ENCODE measurements around the gene THOC6. TPM values are rescaled to one million over a fixed set of nuclear protein-coding genes. Genes with fewer than 3 reads are reported as not detected.

THOC6 gene
- polyA plus RNA-seq, 1 experiment, result 20.5 TPM

DNA sequence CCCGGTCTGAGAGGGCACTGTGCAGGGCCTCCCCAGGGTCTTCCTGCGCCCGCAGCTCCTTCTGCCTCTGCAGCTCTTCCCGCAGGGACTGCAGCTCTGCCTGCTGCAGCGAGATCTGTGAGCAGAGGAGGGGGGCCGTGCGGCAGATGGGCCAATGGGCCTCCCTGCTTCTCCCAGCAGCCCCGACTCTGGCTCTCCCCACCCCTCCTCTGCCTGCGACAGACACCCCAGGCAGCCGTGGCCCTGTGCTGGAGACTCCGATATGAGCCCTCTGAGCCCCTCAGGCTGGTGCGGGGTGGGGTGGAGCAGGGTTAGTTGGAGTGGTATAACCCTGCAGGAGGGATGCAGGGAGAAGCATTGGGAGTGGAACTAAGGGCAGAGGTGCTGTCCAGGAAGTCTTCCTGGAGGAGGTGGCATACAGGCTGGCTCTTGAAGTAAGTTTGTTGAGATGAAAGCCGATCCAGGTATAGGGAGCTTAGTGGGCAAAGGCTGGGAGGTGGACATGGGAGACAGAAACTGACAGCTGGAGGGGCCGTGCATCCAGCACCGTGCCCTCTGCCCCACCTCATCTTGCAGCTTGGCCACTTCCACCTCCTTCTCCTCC, 5.0 kb downstream of the THOC6 start:
- Histone ChIP-seq H3K36me3 (ENCODE audit: control insufficient read depth, insufficient read depth, low read length) (peaks cover 17% of the 10 kb centered on the region), H3K4me3 (ENCODE audit: low read depth, low read length) (no peak overlapping the region), H3K27me3 (ENCODE audit: control insufficient read depth, insufficient read depth, low read length) (peaks cover 11% of the 10 kb centered on the region)
- POLR2A ChIA-PET, result no interaction called here
- no peak for DNase-seq (ENCODE audit: low read depth)
- CTCF ChIA-PET, result interaction anchor here (0.8 to 9.4 kb wide), 18 partner anchors 8 to 100 kb away, joined by 3 to 97 read pairs (median 5); partner anchors contain the start of genes BICDL2, CLDN9, HCFC1R1 and MMP25
- TF ChIP-seq, protein P1, sequence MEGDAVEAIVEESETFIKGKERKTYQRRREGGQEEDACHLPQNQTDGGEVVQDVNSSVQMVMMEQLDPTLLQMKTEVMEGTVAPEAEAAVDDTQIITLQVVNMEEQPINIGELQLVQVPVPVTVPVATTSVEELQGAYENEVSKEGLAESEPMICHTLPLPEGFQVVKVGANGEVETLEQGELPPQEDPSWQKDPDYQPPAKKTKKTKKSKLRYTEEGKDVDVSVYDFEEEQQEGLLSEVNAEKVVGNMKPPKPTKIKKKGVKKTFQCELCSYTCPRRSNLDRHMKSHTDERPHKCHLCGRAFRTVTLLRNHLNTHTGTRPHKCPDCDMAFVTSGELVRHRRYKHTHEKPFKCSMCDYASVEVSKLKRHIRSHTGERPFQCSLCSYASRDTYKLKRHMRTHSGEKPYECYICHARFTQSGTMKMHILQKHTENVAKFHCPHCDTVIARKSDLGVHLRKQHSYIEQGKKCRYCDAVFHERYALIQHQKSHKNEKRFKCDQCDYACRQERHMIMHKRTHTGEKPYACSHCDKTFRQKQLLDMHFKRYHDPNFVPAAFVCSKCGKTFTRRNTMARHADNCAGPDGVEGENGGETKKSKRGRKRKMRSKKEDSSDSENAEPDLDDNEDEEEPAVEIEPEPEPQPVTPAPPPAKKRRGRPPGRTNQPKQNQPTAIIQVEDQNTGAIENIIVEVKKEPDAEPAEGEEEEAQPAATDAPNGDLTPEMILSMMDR (IDR thresholded peaks at IDR 0.05; ENCODE audit: insufficient read depth, low read depth, low read length), result no peak

DNA sequence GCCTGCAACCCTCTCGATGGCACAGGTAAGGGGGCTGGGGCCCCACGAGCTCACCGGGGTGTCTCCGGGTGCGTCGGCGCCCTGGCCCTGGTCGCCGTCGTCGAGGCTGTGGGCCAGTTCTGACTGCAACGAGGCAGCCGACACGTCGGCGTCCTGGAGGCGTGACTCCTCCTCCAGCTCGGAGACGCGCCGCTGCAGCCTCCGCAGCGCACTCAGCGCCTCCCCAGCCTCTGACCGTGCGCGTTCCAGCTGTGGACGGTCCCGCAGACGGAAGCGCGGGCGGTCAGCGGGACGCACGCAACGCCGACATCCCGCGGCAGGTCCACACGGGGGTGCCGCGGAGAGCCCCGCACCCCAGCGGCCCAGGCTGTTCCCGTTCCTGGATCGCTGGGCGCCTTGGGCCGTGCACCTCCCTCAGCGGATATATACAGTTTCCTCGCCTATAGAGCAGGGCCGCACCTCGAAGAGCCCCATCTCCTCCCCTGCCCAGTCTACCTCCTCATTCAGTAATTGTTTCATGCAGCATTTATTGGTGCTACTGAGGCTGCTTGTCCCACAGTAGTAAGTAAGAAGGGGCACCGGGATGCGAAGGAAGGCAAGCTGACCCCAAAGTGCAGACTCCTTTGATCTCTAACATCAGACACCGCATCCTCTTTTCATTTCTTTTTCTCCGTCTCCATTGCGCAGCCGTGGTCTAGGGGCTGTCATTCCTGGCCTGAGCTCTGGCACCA, 5.8 kb downstream of the THOC6 start:
- no peak overlapping the region for H3K4me3 ChIP-seq (ENCODE audit: low read depth, low read length)
- ChIA-PET POLR2A (no interaction called here), CTCF (interaction anchor here (1.1 to 9.4 kb wide), 14 partner anchors 8 to 122 kb away, joined by 3 to 97 read pairs (median 8); partner anchors contain the start of genes HCFC1R1, MMP25, THOC6 and TNFRSF12A)
- H3K36me3 ChIP-seq (ENCODE audit: control insufficient read depth, insufficient read depth, low read length), result peaks cover 17% of the 10 kb centered on the region
- peaks cover 15% of the 10 kb centered on the region for H3K27me3 ChIP-seq (ENCODE audit: control insufficient read depth, insufficient read depth, low read length)
- TF ChIP-seq, protein P1 (IDR thresholded peaks at IDR 0.05; ENCODE audit: insufficient read depth, low read depth, low read length), result no peak
- no peak for DNase-seq (ENCODE audit: low read depth)

DNA sequence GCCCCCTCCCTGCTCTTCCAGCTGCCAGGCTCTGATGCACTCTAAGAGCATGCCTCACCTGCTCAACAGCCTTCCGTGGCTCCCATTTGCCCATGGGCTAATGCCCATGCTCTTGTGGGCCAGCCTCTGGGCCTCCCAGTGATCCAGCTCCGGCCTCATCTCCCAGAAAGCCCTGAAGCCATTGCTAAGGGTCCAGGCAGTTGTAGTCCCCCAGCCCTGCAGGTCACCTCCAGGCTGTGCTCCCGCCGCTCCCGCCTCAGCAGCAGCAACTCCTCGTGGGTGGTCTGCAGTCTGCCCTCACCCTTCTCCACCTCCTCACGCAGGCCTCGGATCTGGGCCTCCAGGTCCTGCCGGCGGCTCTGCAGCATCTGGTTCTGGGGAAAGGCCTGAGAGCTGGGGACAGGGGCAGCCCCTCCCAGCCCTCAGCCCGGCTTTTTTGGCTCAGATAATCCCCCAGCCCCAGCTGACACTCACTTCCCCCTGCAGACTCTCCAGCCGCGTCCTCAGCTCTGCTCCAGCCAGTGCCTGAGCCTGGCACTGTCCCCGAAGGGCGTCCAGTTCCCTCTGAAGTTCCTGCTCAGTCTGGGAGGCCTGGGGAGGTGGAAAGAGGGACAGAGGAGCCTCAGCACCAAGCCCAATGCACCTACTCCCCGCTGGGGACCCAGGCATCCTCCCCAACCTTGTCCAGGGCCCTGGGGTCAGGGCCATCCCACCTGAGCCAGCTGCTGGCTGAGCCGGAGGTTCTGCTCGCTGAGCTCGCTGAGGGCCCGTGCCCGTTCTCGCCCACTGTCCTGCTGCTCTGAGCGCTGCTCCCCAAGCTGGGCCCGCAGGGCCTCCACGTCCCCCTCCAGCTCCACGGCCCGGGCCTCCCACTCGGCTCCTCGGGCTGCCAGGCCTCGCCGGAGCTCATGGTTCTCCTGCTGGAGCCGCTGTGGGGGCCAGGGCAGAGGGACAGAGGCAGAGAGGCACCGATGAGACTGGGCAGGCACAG, 6.7 kb downstream of the THOC6 start:
- Histone ChIP-seq H3K4me3 (ENCODE audit: low read depth, low read length) (no peak overlapping the region), H3K27me3 (ENCODE audit: control insufficient read depth, insufficient read depth, low read length) (peaks cover 22% of the 10 kb centered on the region), H3K36me3 (ENCODE audit: control insufficient read depth, insufficient read depth, low read length) (peaks cover 16% of the 10 kb centered on the region)
- DNase-seq (ENCODE audit: low read depth), result no peak
- TF ChIP-seq, protein P1 (IDR thresholded peaks at IDR 0.05; ENCODE audit: insufficient read depth, low read depth, low read length), result no peak
- POLR2A ChIA-PET, result no interaction called here
- CTCF ChIA-PET, result interaction anchor here (0.6 to 9.4 kb wide), 23 partner anchors 9 to 122 kb away, joined by 3 to 97 read pairs (median 6); partner anchors contain the start of genes HCFC1R1, MMP25, THOC6 and TNFRSF12A

DNA sequence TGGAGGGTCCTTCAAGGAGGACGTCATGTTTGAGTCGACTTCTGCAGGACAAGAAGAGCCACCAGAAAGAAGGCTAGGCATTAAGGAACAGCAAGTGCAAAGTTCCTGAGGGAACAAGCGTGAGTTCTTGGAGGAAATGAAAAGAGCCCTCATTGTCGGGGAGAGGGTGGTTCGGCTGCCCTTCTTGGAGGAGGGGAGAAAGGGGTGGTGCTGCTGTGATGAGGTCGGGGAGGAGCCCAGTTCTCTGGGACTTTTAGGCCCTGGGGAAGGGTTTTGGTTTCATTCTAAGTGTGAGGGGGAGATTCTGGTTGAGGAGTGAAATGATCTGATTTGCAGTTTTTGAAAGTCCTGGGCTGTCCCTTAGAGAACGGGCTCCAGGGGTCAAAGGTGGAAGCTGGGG, 8.8 kb downstream of the THOC6 start:
- CTCF ChIA-PET, result interaction anchor here (1.1 to 9.4 kb wide), 13 partner anchors 10 to 136 kb away, joined by 3 to 97 read pairs (median 7); partner anchors contain the start of genes HCFC1R1, MMP25, THOC6 and TNFRSF12A
- TF ChIP-seq, protein P1 (IDR thresholded peaks at IDR 0.05; ENCODE audit: insufficient read depth, low read depth, low read length), result no peak

More for the DNA sequence above, 8.8 kb downstream of the THOC6 start:
- DNase-seq (ENCODE audit: low read depth), result no peak
- POLR2A ChIA-PET, result no interaction called here
- no peaks in the 10 kb centered on the region for H3K36me3 ChIP-seq (ENCODE audit: control insufficient read depth, insufficient read depth, low read length)
- peaks cover 36% of the 10 kb centered on the region for H3K27me3 ChIP-seq (ENCODE audit: control insufficient read depth, insufficient read depth, low read length)
- no peak overlapping the region for H3K4me3 ChIP-seq (ENCODE audit: low read depth, low read length)

Data from BJ (cell line).